ENCODE measurements around the gene SPRY2.

The SPRY2 gene

GRCh38 chr13:80312012-80312704 is 28.8 kb downstream of the SPRY2 start:
- ATAC-seq, result no peak
- H3K36me3 Mint-ChIP-seq (ENCODE audit: low read depth), result peaks cover 2% of the 10 kb centered on the region

GRCh38 chr13:80309926-80310325 is 31.0 kb downstream of the SPRY2 start:
- ATAC-seq (no peak), DNase-seq (no peak)
- H3K36me3 Mint-ChIP-seq (ENCODE audit: low read depth), result peaks cover 2% of the 10 kb centered on the region
- no peak overlapping the region for H3K27ac Mint-ChIP-seq
- H3K4me3 Mint-ChIP-seq, result no peak overlapping the region
- no peaks in the 10 kb centered on the region for H3K4me1 Mint-ChIP-seq
- no peaks in the 10 kb centered on the region for H3K9me3 Mint-ChIP-seq
- no peaks in the 10 kb centered on the region for H3K27me3 Mint-ChIP-seq

More at GRCh38 chr13:80312012-80312704, 28.8 kb downstream of the SPRY2 start:
- H3K27ac Mint-ChIP-seq, result no peak overlapping the region
- H3K4me3 Mint-ChIP-seq, result no peak overlapping the region
- no peaks in the 10 kb centered on the region for H3K9me3 Mint-ChIP-seq
- no peaks in the 10 kb centered on the region for H3K4me1 Mint-ChIP-seq
- no peak for DNase-seq
- H3K27me3 Mint-ChIP-seq, result no peaks in the 10 kb centered on the region

GRCh38 chr13:80307401-80307987 is 33.4 kb downstream of the SPRY2 start:
- Mint-ChIP-seq H3K27ac (no peak overlapping the region), H3K4me3 (no peak overlapping the region), H3K9me3 (peaks cover 5% of the 10 kb centered on the region), H3K27me3 (no peaks in the 10 kb centered on the region), H3K36me3 (ENCODE audit: low read depth) (peaks cover 2% of the 10 kb centered on the region), H3K4me1 (no peaks in the 10 kb centered on the region)
- ATAC-seq (no peak), DNase-seq (no peak)

GRCh38 chr13:80306337-80306972 is 34.5 kb downstream of the SPRY2 start:
- Mint-ChIP-seq H3K27ac (no peak overlapping the region), H3K27me3 (no peaks in the 10 kb centered on the region), H3K9me3 (peaks cover 5% of the 10 kb centered on the region), H3K36me3 (ENCODE audit: low read depth) (peaks cover 2% of the 10 kb centered on the region), H3K4me1 (no peaks in the 10 kb centered on the region), H3K4me3 (no peak overlapping the region)
- DNase-seq (no peak), ATAC-seq (no peak)

- Mint-ChIP-seq H3K4me3 (no peak overlapping the region), H3K27ac (no peak overlapping the region)
- no peak for ATAC-seq
Measured at GRCh38 chr13:80305737-80306136, 35.2 kb downstream of the SPRY2 start.

GRCh38 chr13:80303225-80303811 is 37.6 kb downstream of the SPRY2 start:
- Mint-ChIP-seq H3K4me3 (no peak overlapping the region), H3K36me3 (ENCODE audit: low read depth) (peaks cover 2% of the 10 kb centered on the region), H3K9me3 (peaks cover 5% of the 10 kb centered on the region), H3K27me3 (no peaks in the 10 kb centered on the region), H3K4me1 (no peaks in the 10 kb centered on the region), H3K27ac (no peak overlapping the region)
- ATAC-seq (no peak), DNase-seq (no peak)

More at GRCh38 chr13:80305737-80306136, 35.2 kb downstream of the SPRY2 start:
- Mint-ChIP-seq H3K36me3 (ENCODE audit: low read depth) (peaks cover 2% of the 10 kb centered on the region), H3K27me3 (no peaks in the 10 kb centered on the region), H3K9me3 (peaks cover 5% of the 10 kb centered on the region), H3K4me1 (no peaks in the 10 kb centered on the region)
- DNase-seq, result no peak

- H3K27ac Mint-ChIP-seq, result no peak overlapping the region
- H3K27me3 Mint-ChIP-seq, result no peaks in the 10 kb centered on the region
- H3K9me3 Mint-ChIP-seq, result peaks cover 8% of the 10 kb centered on the region
- DNase-seq (no peak), ATAC-seq (no peak)
- H3K4me3 Mint-ChIP-seq, result no peak overlapping the region
- no peaks in the 10 kb centered on the region for H3K36me3 Mint-ChIP-seq (ENCODE audit: low read depth)
- no peaks in the 10 kb centered on the region for H3K4me1 Mint-ChIP-seq
Measured at GRCh38 chr13:80299046-80299445, 41.9 kb downstream of the SPRY2 start.

- no peak overlapping the region for H3K27ac Mint-ChIP-seq
- no peaks in the 10 kb centered on the region for H3K27me3 Mint-ChIP-seq
- H3K36me3 Mint-ChIP-seq (ENCODE audit: low read depth), result no peaks in the 10 kb centered on the region
- peaks cover 4% of the 10 kb centered on the region for H3K9me3 Mint-ChIP-seq
- ATAC-seq (no peak), DNase-seq (no peak)
- H3K4me3 Mint-ChIP-seq, result no peak overlapping the region
- H3K4me1 Mint-ChIP-seq, result no peaks in the 10 kb centered on the region
Measured at GRCh38 chr13:80297503-80297902, 43.4 kb downstream of the SPRY2 start.

- Mint-ChIP-seq H3K4me3 (no peak overlapping the region), H3K4me1 (no peaks in the 10 kb centered on the region), H3K36me3 (ENCODE audit: low read depth) (no peaks in the 10 kb centered on the region), H3K9me3 (peaks cover 4% of the 10 kb centered on the region), H3K27me3 (no peaks in the 10 kb centered on the region), H3K27ac (no peak overlapping the region)
- ATAC-seq, result no peak
- no peak for DNase-seq
Measured at GRCh38 chr13:80297094-80297493, 43.8 kb downstream of the SPRY2 start.

- no peak overlapping the region for H3K4me3 Mint-ChIP-seq
- no peak overlapping the region for H3K27ac Mint-ChIP-seq
- H3K9me3 Mint-ChIP-seq, result peaks cover 4% of the 10 kb centered on the region
- H3K27me3 Mint-ChIP-seq, result no peaks in the 10 kb centered on the region
- DNase-seq (no peak), ATAC-seq (no peak)
- H3K36me3 Mint-ChIP-seq (ENCODE audit: low read depth), result no peaks in the 10 kb centered on the region
- no peaks in the 10 kb centered on the region for H3K4me1 Mint-ChIP-seq
Measured at GRCh38 chr13:80296638-80297037, 44.3 kb downstream of the SPRY2 start.

GRCh38 chr13:80290591-80290990 is 50.3 kb downstream of the SPRY2 start:
- H3K4me1 Mint-ChIP-seq, result no peaks in the 10 kb centered on the region
- H3K4me3 Mint-ChIP-seq, result no peak overlapping the region
- no peaks in the 10 kb centered on the region for H3K27me3 Mint-ChIP-seq
- DNase-seq, result no peak
- H3K9me3 Mint-ChIP-seq, result peaks cover 4% of the 10 kb centered on the region
- no peak for ATAC-seq
- H3K36me3 Mint-ChIP-seq (ENCODE audit: low read depth), result no peaks in the 10 kb centered on the region
- no peak overlapping the region for H3K27ac Mint-ChIP-seq
